Keratinocyte (primary cell): ENCODE measurements around the gene MAS1L.

Experiments
- EZH2 ChIP-seq: IDR thresholded peaks from one replicate; pipeline ENCODE4 v1.6.1; 2012; ENCODE audit warnings: inconsistent platforms, mild to moderate bottlenecking, low read length, moderate library complexity
- TF ChIP-seq, protein P1 (sequence below), 3 experiments: IDR thresholded peaks in 1 of 3; conservative IDR thresholded peaks in 1 of 3; optimal IDR thresholded peaks in 1 of 3; 2 replicates in 2 of 3; 3 replicates in 1 of 3; pipeline versions ENCODE3 to v1.5.1; 2011; ENCODE audit warnings: low read length in 3 of 3, mild to moderate bottlenecking in 3 of 3, moderate library complexity in 2 of 3, control low read depth in 1 of 3, inconsistent platforms in 1 of 3; ENCODE audit not compliant: insufficient read depth in 2 of 3; ENCODE audit errors: extremely low read depth in 1 of 3

DNA sequence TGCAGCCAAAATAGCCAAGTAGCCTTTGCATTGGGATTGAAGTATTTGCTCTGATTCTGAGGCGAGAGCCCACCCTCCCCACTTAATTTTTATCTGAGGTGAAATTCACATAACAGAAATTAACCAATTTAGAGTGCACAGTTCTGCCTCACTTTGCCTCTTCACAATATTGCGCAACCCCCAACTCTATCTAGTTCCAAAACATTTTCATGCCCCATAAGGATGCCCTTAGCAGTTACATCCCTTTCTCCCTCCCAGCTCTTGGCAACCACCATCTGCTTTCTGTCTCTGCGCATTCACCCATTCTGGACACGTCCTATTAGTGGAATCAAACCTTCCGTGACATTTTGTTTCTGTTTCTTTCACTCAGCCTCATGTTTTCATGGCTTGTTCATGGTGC, 9.0 kb downstream of the MAS1L start:
- TF ChIP-seq EZH2: no peak
- TF ChIP-seq, protein P1, sequence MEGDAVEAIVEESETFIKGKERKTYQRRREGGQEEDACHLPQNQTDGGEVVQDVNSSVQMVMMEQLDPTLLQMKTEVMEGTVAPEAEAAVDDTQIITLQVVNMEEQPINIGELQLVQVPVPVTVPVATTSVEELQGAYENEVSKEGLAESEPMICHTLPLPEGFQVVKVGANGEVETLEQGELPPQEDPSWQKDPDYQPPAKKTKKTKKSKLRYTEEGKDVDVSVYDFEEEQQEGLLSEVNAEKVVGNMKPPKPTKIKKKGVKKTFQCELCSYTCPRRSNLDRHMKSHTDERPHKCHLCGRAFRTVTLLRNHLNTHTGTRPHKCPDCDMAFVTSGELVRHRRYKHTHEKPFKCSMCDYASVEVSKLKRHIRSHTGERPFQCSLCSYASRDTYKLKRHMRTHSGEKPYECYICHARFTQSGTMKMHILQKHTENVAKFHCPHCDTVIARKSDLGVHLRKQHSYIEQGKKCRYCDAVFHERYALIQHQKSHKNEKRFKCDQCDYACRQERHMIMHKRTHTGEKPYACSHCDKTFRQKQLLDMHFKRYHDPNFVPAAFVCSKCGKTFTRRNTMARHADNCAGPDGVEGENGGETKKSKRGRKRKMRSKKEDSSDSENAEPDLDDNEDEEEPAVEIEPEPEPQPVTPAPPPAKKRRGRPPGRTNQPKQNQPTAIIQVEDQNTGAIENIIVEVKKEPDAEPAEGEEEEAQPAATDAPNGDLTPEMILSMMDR (optimal IDR thresholded peaks at IDR 0.05 in 1 of 3, IDR thresholded peaks at IDR 0.05 in 1 of 3, conservative IDR thresholded peaks at IDR 0.05 in 1 of 3; ENCODE audit: extremely low read depth in 1 of 3, insufficient read depth in 2 of 3, low read length in 3 of 3): no peak
